NCI-H2107 (cell line): ENCODE results near the gene ADCY9.
A peak's percentile ranks its signal among the peaks of the same experiment; 100 is the strongest.
"Not testable (repeated sequence)": the region's sequence is repeated elsewhere in the genome, so short reads cannot be mapped to it uniquely, and the experiment has no call there.

Experiments used
- DNase-seq: peaks from one replicate; lab custom pipeline; 2025; lab: John Stamatoyannopoulos, UW

Gene ADCY9

GRCh38 chr16:3950343-3951193 is 165.7 kb downstream of the ADCY9 start:
- DNase-seq, result no peak

GRCh38 chr16:3949946-3950342 is 166.3 kb downstream of the ADCY9 start:
- no peak for DNase-seq

GRCh38 chr16:3949287-3949686 is 167.0 kb downstream of the ADCY9 start:
- DNase-seq, result no peak

GRCh38 chr16:3948378-3948995 is 167.8 kb downstream of the ADCY9 start:
- DNase-seq, result no peak

- DNase-seq, result no peak
These were observed 169.6 kb downstream of the ADCY9 start for GRCh38 chr16:3946604-3947180.

- peak; percentile 32 for DNase-seq
These were observed 170.3 kb downstream of the ADCY9 start for GRCh38 chr16:3945751-3946603.

DNA sequence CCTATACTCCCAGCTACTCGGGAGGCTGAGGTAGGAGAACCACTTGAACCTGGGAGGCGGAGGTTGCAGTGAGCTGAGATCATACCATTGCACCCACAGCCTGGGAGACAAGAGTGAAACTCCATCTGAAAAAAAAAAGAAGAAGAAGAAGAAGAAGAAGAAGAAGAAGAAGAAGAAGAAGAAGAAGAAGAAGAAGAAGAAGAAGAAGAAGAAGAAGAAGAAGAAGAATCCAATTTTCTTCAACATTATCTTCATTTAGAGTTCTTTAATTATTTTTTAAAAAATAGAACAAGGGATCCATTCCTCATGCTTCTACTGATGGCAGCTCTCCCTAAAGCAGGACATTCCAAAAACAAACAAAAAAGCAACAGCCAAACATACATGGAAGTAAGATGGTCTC is 171.8 kb downstream of the ADCY9 start:
- not testable (repeated sequence) for DNase-seq

DNA sequence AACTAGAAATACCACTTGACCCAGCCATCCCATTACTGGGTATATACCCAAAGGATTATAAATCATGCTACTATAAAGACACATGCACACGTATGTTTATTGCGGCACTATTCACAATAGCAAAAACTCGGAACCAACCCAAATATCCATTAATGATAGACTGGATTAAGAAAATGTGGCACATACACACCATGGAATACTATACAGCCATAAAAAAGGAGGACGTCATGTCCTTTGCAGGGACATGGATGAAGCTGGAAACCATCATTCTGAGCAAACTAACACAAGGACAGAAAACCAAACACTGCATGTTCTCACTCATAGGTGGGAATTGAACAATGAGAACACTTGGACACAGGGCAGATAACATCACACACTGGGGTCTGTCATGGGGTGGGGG is 174.1 kb downstream of the ADCY9 start:
- DNase-seq, result not testable (repeated sequence)

DNA sequence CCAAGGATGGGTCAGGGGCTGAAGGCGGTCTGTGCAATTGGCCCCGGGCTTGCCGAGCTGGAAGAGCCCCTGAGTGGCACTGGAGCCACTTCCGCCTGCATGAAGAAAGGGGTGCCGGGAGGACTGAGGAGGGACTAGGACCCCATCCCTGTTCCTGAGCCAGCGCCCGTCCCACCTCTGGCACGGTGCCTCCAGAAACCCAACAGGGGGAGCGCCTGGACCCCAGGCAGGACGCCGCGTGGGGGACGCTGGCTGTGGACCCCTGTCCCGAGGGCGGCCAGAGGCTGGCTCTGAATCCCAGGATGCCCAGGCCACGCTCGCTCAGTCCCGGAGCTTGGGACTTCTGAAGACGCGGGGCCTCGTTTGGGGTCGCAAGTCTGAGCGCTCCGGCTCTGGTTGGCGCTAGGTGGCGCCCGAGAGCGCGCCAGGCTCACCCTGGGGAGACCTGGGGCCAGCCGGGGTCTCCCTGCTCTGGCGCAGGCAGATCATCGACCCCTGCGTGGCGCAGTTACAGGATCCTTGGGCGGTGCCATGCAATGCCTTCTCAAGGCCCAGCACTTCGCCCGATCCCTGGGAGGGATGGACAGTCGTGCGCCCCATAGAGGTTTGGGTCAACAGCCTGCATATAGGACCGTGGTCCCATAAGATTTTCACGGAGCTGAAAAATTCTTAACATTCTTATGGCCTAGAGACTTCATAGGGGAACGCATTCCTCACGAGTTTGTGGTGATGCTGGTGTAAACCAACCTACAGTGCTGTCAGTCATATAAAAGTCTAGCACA is 177.2 kb downstream of the ADCY9 start:
- DNase-seq, result no peak

DNA sequence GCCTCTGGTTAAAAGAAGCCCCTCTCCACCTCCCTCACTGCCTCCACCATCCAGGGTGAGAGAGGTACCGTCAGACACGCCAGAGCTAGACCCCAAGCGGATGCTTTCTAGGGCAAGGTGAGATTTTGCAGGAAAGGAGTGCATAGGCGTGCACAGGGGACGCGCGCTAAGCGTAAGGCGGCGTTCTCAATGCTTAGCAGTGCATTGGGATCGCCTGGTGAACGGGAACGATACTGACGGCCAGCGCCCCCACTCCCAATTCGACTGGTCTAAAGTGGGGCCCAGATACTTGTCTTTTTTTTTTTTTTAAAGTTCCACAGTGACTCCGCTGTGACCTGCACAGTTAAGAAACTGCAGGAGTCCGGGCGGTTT is 177.8 kb downstream of the ADCY9 start:
- DNase-seq, result no peak

DNA sequence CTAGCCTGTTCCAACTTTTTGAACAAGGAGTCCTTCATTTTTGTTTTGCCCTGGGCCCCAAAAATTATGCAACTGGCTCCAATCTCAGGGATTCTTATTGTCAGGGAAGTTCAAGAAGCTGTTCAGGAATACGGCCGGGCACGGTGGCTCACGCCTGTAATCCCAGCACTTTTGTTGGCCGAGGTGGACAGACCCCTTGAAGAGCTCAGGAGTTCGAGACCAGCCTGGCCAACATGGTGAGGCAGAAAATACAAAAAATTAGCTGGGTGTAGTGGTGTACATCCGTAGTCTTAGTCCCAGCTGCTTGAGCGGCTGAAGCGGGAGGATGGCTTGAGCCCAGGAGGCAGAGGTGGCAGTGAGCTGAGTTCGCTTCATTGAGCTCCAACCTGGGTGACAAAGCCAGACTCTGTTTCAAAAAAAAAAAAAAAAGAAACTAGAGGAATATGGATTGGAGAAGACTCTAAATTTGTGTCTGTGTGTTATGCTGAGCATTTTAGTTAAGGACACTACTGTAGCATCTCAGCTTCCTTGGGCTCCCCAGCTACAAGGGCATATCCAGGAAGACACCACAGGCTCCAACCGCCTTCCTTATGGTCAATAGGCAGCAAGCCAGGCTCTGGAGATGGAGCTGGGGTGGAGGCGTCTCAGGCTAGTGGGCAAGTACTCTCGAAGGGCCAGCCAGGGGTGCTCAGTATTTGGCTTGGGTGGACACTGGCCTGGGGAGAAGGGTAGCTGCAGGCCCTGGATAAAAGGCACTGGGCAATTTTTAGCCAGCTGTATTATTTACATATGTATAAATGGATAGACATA is 179.0 kb downstream of the ADCY9 start:
- DNase-seq, result no peak

DNA sequence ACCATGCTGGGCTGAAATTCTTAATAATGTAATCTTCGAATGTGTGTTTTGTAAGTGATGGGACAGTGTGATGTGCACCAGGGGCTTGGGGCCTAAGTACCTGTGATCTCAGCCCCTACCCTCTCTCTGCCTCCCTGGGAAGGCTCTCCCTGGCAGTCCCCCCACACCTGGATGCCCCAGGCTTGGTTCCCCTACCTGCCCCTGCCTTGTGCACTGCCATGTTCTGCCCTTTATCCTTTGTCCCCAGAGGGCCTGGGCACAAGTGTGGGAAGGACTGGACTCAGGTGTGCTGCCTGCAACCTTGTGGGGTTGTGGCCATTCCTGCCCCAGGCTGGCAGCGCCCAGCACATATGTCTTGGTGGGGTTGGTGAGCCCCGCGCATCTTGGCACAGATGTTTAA is 180.3 kb downstream of the ADCY9 start:
- DNase-seq, result no peak

DNA sequence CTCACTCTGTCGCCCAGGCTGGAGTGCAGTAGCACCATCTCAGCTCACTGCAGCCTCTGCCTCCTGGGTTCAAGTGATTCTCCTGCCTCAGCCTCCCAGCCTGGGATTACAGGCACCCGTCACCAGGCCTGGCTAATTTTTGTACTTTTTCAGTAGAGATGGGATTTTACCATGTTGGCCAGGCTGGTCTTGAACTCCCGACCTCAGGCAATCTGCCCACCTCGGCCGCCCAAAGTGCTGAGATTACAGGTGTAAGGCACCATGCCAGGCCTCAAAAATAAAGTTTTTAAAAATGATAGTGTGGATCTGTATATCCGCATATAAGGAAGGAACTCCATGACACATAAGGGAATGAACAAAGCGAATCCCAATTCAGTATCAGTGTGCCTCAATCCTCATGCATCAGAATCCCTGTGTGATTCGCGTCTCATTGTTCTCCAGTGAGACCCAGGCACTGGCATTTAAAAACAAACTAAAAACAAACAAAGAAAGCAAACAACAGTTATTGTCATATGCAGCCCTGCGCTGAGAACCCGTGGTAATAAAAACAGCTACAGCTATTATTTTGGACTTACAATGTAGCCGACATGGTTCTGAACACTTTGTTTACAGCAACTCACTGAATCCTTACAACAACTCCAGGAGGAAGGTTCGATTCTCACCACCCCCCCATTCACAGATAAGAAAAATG is 181.6 kb downstream of the ADCY9 start:
- DNase-seq, result no peak

- DNase-seq, result not testable (repeated sequence)
These were observed 189.1 kb downstream of the ADCY9 start for GRCh38 chr16:3927147-3927546.

- no peak for DNase-seq
These were observed 191.5 kb downstream of the ADCY9 start for GRCh38 chr16:3924763-3925162.

GRCh38 chr16:3922241-3922640 is 194.0 kb downstream of the ADCY9 start:
- DNase-seq, result no peak

DNA sequence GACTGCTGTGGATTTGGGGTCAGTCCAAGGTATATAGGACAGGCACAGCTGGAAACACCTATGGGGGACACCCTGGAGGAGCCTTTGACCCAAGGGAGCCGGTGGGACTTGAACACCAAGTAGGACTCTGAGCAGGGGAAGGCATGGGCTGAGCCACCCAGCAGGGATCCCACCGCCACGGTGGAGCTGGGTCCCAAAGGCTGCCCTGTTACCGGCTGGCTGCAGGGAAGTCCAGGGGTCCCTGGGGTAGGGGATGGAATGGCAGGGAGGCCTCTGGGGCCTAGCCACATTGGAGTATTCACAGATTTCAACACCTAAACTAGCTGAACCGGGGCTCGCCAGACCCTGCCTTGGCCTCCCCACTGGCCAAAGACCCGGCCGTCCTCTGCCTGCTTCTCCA is 196.0 kb downstream of the ADCY9 start:
- DNase-seq, result no peak

- DNase-seq, result no peak
These were observed 196.8 kb downstream of the ADCY9 start for GRCh38 chr16:3919413-3919812.

DNA sequence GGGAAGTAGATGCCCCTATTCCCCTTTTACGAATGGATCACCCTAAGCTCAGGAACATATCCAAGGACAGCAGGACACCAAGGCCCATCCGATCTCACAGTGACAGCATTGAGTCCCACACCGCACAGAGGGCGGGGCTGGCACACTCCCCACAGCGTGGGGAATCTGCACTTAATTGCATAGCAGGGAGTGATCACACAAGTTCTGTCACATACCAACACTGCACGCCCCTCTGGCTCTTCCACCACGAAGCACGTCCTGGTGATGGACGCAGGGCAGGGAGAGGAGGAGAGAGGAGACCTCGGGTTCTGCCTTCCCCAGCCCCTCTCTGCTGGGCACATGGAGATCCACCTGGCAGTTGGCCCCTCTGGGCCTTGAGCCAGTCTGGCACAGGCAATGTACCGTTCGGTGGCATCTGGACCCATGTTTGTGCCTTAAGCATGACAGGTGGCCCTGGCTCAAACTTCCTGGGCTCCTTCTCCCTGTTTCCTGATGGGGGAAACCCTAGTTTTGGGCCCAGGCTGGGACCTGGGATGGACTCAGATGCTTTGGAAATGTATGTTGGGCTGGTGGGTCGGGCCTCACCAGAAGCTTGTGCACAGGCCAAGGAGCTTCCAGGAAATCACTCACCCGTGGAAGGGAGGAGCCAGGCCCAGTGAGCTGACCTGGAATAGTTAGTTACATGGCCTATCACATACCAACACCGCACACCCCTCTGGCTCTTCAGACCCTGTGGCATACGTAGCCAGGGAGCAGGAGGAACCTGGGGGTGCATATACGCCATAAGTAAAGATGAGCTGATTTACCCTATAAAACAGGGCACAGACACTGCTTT is 200.6 kb downstream of the ADCY9 start:
- DNase-seq, result no peak
